Measurements from ENCODE around the gene KRT84.

KRT84 gene

DNA sequence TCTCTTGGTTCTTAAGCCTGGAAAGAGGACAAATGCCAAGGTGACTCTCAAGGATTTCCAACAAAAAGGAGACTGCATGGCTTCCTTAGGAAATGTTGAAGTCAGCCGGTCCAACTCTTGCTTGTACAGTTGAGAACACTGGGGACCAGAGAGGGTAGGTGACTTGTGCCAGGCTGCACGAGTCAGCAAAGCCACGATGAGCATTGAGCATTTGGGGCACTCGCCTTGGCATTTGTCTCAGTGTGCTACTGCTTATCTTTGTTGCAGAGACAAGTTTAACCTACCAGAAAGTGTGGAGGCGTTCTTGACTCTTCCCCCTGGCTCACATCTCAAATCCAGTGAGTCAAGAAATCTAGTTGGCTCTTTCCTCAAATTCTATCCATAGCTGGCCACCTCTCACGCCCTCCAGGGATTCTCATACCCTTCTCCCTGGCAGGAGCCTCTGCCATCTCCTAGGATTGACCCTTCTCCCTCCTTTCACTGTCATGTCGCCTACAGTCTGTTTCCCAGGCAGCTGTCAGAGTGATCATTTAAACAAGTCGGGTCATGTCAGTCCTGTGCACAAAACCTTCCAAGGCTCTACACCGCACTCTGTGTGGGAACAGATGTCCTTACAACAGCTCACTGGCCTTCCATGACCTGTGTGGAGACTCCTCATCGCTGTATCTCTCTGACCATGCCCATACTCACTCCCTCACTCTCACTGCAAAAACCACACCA, 47.1 kb downstream of the KRT84 start:
- no peak for DNase-seq

DNA sequence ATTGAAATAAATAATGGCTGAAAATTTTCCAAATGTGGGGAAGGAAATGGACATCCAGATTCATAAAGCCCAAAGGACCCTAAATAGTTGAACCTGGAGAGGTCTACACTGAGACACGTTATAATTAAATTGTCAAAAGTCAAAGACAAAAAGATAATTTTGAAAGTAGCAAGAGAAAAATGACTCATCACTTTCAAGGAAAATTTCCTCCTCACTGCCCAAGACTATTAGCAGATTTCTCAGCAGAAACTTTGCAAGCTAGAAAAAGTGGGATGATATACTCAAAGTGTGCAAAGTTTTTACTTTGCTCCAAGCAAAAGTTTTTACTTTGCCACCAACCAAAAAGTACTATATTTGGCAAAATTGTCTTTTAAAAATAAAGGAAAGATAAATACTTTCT, 48.4 kb downstream of the KRT84 start:
- no peak for DNase-seq

DNA sequence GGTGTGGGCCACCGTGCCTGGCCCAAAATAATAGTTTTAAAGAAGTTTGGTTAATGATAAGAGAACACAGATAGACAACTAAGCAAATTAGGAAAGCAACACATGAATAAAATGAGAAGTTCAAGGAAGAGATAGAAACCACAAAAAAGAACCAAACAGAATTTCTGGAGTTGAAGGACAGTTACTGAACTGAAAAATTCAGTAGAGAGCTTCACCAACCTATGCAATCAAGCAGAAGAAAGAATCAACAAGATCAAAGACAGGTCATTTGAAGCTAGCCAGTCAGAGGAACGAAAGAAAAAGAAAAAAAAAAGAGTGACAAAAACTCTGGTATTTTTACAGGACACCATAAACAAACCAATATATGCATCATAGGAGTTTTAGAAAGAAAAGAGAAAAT, 48.8 kb downstream of the KRT84 start:
- DNase-seq, result no peak

DNA sequence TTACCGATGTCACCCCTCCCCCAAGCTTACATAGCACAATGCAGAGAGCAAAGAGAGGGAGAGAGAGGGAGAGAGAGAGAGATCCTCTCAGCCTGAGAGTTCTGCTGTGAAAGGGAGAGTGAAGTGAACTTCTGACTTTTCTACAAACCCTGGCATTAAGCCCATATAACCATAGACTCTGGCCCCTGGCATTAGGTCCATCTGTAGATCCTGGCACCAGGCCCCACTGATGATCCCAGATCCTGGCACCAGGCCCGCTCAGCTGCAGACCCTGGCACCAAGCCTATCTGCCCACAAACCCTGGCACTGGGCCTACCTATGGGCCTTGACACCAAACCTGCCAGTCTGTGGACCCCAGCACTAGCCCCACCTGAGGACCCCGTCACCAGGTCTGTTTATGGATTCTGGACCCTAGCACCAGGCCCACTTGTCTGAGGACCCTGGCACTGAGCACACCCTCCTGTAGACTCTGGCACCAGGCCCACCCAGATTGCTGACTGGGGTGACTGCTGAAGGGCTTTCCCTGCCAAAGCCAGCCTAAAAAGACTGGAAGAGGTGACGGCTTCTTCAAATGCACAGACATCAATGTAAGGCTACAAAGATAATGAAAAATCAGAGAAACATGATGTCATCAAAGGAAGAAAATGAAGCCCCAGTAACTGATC, 49.7 kb downstream of the KRT84 start:
- no peak for DNase-seq

DNA sequence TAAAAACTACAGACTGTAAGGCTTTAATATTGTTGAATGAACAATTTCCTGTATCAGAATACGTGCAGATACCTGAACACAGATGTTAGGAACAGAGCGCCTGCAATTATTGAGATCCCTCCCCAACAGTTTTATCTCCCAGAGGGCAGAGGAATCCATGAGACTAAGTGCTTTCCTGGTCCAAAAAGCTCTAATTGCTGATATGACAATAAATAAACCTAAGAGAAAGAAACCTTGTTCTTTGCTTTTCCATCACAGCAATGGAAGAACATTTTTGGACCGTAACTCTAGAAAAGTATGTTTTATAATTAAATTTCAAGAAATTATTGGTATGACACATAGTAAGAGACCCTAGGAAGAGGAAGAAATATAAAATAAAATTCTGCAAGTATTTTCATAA, 51.3 kb downstream of the KRT84 start:
- no peak for DNase-seq

DNA sequence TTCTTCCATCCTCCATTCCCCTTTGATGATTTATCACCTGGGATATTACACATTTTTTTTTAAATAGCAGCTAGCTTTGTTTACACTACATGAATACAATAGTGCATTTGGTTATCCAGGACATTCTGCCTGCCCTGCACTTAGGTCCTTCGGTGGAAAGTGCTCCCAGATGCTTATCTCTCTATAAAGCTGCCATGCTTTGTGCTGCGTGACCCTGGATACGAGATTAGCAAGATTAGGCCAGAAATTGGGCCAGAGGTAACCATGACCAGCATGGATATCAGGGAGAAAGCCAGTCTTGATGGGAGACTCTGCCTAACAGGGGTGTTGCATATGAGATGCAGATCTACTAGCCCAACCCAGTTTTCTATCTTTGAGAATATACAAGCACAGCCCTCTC, 52.1 kb downstream of the KRT84 start:
- DNase-seq, result no peak

DNA sequence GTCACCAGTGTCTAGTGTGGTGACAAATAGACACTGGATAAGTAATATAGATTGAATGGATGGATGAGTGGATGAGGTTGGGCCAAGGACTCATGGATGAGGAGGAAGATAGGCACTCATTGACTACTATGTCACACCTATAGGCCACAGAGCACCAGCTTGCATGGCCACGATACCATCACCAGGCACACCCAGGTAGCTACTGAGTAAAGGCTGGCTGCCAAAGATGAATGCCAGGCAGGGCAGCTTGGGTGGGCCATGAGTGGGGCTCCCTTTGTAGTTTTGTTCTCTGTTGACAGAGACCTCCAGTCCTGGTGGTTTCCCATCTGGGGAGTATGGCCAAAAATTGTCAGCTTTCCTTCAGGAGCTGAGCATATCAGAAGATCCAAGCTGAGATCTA, 53.1 kb downstream of the KRT84 start:
- no peak for DNase-seq

DNA sequence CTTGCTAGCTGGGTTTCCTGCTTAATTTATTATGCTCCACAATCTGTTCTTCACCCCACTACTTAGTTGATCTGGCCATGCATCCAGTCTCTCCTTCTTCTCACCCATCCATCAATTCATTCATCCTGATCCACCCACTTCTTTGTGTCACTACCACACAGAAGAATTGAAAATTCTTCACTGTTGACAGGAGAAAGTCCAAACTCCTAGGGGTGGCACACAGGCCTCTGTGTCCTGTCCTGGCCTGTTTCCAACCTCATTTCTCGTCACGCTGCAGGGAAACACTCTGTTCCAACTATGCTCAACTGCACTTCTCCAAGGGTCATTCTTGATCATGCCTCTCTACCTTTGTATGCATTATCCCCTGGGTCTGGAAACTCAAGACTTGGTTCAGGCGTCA, 53.6 kb downstream of the KRT84 start:
- no peak for DNase-seq

DNA sequence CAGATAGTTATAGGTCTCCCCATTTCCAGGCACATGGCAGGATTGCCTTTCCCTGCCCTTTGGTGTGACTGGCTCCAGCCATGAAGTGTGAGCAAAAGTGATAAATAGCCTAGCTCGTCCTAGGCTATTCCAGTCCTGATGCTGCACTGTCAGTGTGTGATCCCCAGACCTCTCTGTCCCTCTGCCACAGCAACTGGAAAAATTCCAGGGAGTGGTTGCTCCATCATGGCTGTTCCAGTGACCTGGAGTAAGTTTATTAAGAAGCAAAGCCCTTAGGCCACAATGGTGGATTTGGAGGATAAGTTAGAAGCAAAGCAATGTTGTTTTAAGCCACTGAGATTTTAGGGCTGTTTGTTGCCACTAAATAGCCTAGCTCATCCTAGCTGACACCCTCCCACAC, 54.4 kb downstream of the KRT84 start:
- no peak for DNase-seq

DNA sequence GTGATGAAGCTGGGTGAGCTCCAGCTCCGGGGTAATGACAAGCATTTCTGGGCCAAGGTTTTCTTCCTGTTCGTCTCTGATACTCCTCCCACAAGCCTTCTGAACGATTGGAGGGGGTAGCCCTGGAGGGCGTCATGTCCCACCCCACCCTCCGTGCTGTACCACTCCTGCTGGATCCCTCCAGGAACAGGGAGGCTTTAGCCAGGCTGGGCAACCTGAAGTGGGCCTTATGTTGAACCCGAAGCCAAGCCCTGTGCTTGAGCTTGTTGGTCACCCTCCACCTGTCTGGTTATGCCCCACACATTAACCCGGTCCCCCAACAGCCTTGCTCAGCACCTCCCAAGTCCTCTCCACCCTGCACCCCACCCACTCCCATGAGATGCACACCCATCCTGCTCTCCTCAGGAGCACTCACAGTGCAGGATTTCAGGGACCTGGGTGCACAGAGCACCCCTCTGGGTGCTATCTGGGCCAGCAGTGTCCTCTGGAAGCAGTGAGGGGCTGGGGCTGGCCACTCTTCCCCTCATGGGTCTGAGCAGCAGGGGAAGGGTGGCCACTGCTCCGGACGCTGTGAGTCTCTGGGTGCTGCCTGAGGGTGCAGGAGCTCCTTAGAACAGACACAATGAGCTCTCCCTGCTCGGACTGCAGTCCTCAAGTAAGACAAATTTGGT, 57.5 kb downstream of the KRT84 start:
- no peak for DNase-seq

Measured in cerebellar nuclear complex (tissue), 1 donor.